ENCODE results near the gene JCHAIN.
"Not testable (repeated sequence)": the region's sequence is repeated elsewhere in the genome, so short reads cannot be mapped to it uniquely, and the experiment has no call there.

JCHAIN gene

GRCh38 chr4:70687821-70688794 lies 21.8 kb upstream of the JCHAIN start, which contains the start of gene UTP3:
Gene UTP3, plus strand, starts transcription at chr4:70688532. Its CDS starts 146 bp downstream, at chr4:70688678.
- DNase-seq, result peak; percentile 94

- DNase-seq, result peak; percentile 10
These were observed 21.1 kb upstream of the JCHAIN start for GRCh38 chr4:70687392-70687791.

- DNase-seq, result not testable (repeated sequence)
These were observed 15.8 kb upstream of the JCHAIN start for GRCh38 chr4:70682142-70682541.

- no peak for DNase-seq
These were observed 15.4 kb upstream of the JCHAIN start for GRCh38 chr4:70681704-70682103.

GRCh38 chr4:70680934-70681333 lies 14.6 kb upstream of the JCHAIN start:
- no peak for DNase-seq

GRCh38 chr4:70678383-70678999 lies 12.2 kb upstream of the JCHAIN start:
- DNase-seq, result no peak

GRCh38 chr4:70676554-70677090 lies 10.3 kb upstream of the JCHAIN start:
- DNase-seq, result no peak

GRCh38 chr4:70674731-70675130 lies 8.4 kb upstream of the JCHAIN start:
- DNase-seq, result no peak

GRCh38 chr4:70674191-70674590 lies 7.9 kb upstream of the JCHAIN start:
- no peak for DNase-seq

- DNase-seq, result no peak
These were observed 4.8 kb upstream of the JCHAIN start for GRCh38 chr4:70671091-70671490.

GRCh38 chr4:70670332-70671014 lies 4.2 kb upstream of the JCHAIN start:
- DNase-seq, result no peak

GRCh38 chr4:70667740-70668535 lies 1.6 kb upstream of the JCHAIN start:
- DNase-seq, result no peak

- not testable (repeated sequence) for DNase-seq
These were observed 4.9 kb downstream of the JCHAIN start for GRCh38 chr4:70661309-70661922.

GRCh38 chr4:70660106-70660505 lies 6.2 kb downstream of the JCHAIN start:
- no peak for DNase-seq

GRCh38 chr4:70658418-70658817 lies 7.9 kb downstream of the JCHAIN start:
- no peak for DNase-seq

GRCh38 chr4:70657326-70657725 lies 9.0 kb downstream of the JCHAIN start:
- DNase-seq, result no peak

GRCh38 chr4:70654605-70655011 lies 11.7 kb downstream of the JCHAIN start:
- no peak for DNase-seq

GRCh38 chr4:70651864-70652506 lies 14.3 kb downstream of the JCHAIN start:
- no peak for DNase-seq

GRCh38 chr4:70650741-70651140 lies 15.6 kb downstream of the JCHAIN start:
- DNase-seq, result not testable (repeated sequence)

- DNase-seq, result no peak
These were observed 26.1 kb downstream of the JCHAIN start for GRCh38 chr4:70640192-70640591.

GRCh38 chr4:70637239-70637913 lies 28.9 kb downstream of the JCHAIN start:
- no peak for DNase-seq
